Trophoblast cell (in vitro differentiated cells and primary cell): ENCODE data around the gene SPATA33.

ENCODE experiments used
- DNase-seq, 2 donors: peaks; one replicate each; pipeline ENCODE4 v3.0.0-alpha.2; 2016
- H2AFZ ChIP-seq: 2 replicates; pipeline ENCODE4 v1.6.1; 2013; ENCODE audit warnings: low read length, moderate library complexity, mild to moderate bottlenecking; ENCODE audit not compliant: insufficient read depth, poor library complexity
- H2AK5ac ChIP-seq: 2 replicates; pipeline ENCODE4 v1.6.1; 2013; ENCODE audit warnings: mild to moderate bottlenecking, low read length
- H2BK120ac ChIP-seq: 2 replicates; pipeline ENCODE4 v1.6.1; 2013; ENCODE audit warnings: low read length, mild to moderate bottlenecking, moderate library complexity; ENCODE audit not compliant: insufficient read depth, poor library complexity
- H2BK12ac ChIP-seq: 2 replicates; pipeline ENCODE4 v1.6.1; 2013; ENCODE audit warnings: mild to moderate bottlenecking, low read length, moderate library complexity
- H2BK5ac ChIP-seq: 2 replicates; pipeline ENCODE4 v1.6.1; 2013; ENCODE audit warnings: low read length, low read depth, moderate library complexity, mild to moderate bottlenecking; ENCODE audit not compliant: poor library complexity
- H3K14ac ChIP-seq: 2 replicates; pipeline ENCODE4 v1.6.1; 2013; ENCODE audit warnings: mild to moderate bottlenecking, low read length
- H3K18ac ChIP-seq: 2 replicates; pipeline ENCODE4 v1.6.1; 2013; ENCODE audit warnings: mild to moderate bottlenecking, low read length
- H3K23ac ChIP-seq: 2 replicates; pipeline ENCODE4 v1.6.1; 2013; ENCODE audit warnings: low read length
- H3K27ac ChIP-seq: 2 replicates; pipeline ENCODE4 v1.5.1; 2013; ENCODE audit warnings: low read depth, mild to moderate bottlenecking, inconsistent platforms, low read length, moderate library complexity
- H3K27me3 ChIP-seq: 2 replicates; pipeline ENCODE4 v1.6.1; 2013; ENCODE audit warnings: inconsistent platforms, mild to moderate bottlenecking, low read length, moderate library complexity; ENCODE audit not compliant: insufficient read depth
- H3K36me3 ChIP-seq, 2 experiments: 1 replicate in 1 of 2; 2 replicates in 1 of 2; pipeline ENCODE4 v1.6.1; 2013; ENCODE audit warnings: low read length in 2 of 2, mild to moderate bottlenecking in 2 of 2, moderate library complexity in 1 of 2; ENCODE audit not compliant: insufficient read depth in 2 of 2, control insufficient read depth in 1 of 2
- H3K4ac ChIP-seq: 2 replicates; pipeline ENCODE4 v1.6.1; 2013; ENCODE audit warnings: low read depth, mild to moderate bottlenecking, low read length, moderate library complexity
- H3K4me1 ChIP-seq, 2 experiments: 1 replicate in 1 of 2; 2 replicates in 1 of 2; pipeline ENCODE4 v1.6.1; 2013; ENCODE audit warnings: low read length in 2 of 2, mild to moderate bottlenecking in 2 of 2, moderate library complexity in 1 of 2; ENCODE audit not compliant: insufficient read depth in 2 of 2, control insufficient read depth in 1 of 2
- H3K4me2 ChIP-seq: 2 replicates; pipeline ENCODE4 v1.6.1; 2013; ENCODE audit warnings: inconsistent platforms, mild to moderate bottlenecking, low read length, moderate library complexity
- H3K4me3 ChIP-seq: 2 replicates; pipeline ENCODE4 v1.5.1; 2013; ENCODE audit warnings: mild to moderate bottlenecking, low read depth, low read length, inconsistent platforms
- H3K79me1 ChIP-seq: one replicate; pipeline ENCODE4 v1.6.1; 2013; ENCODE audit warnings: low read length
- H3K79me2 ChIP-seq: 2 replicates; pipeline ENCODE4 v1.6.1; 2013; ENCODE audit warnings: low read length, mild to moderate bottlenecking; ENCODE audit not compliant: control insufficient read depth, insufficient read depth, poor library complexity
- H3K9ac ChIP-seq: 2 replicates; pipeline ENCODE4 v1.6.1; 2013; ENCODE audit warnings: mild to moderate bottlenecking, low read length
- H3K9me3 ChIP-seq: 2 replicates; pipeline ENCODE4 v1.6.1; 2013; ENCODE audit warnings: low read depth, mild to moderate bottlenecking, control low read depth, inconsistent platforms, low read length; ENCODE audit not compliant: insufficient read depth
- H4K12ac ChIP-seq: 2 replicates; pipeline ENCODE4 v1.6.1; 2013; ENCODE audit warnings: low read depth, mild to moderate bottlenecking, low read length, moderate library complexity
- H4K8ac ChIP-seq: 2 replicates; pipeline ENCODE4 v1.6.1; 2013; ENCODE audit warnings: low read depth, mild to moderate bottlenecking, low read length, moderate library complexity
- H4K91ac ChIP-seq: one replicate; pipeline ENCODE4 v1.6.1; 2013; ENCODE audit warnings: low read depth, mild to moderate bottlenecking, low read length, moderate library complexity
- WGBS: extraction: QIAGEN DNeasy Blood & Tissue Kit; methylation state at CpG from one replicate; pipeline ENCODE4 v1.1.7; 2013; ENCODE audit warnings: missing lambda C conversion rate; ENCODE audit not compliant: insufficient read length, insufficient coverage; ENCODE audit errors: extremely low coverage; 5-methylcytosine and 5-hydroxymethylcytosine counted together

SPATA33 gene

DNA sequence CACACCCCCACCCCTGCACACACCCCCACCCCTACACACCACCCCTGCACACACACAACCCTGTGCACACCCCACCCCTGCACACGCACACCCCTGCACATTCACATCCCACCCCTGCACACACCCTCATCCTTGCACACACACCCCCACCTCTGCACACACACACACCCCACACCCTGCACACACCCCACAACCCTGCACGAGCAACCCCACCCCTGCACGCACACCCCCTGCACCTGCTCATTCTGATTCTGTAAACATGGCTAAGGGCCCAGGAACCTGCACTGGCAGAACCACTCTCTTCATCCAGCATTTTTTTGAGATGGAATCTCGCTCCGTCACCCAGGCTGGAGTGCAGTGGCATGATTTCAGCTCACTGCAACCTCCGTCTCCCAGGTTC lies 18.3 kb upstream of the SPATA33 start:
- no peak overlapping the region for H4K12ac ChIP-seq
- no peak overlapping the region for H3K9ac ChIP-seq
- no peak overlapping the region for H4K91ac ChIP-seq
- H3K18ac ChIP-seq = no peak overlapping the region
- H3K4me1 ChIP-seq = peaks cover 0 to 7% of the 10 kb centered on the region in 2 experiments
- no peak overlapping the region for H4K8ac ChIP-seq
- peaks cover 2 to 3% of the 10 kb centered on the region in 2 experiments for H3K36me3 ChIP-seq
- H3K79me2 ChIP-seq = no peaks in the 10 kb centered on the region
- no peak overlapping the region for H3K4me3 ChIP-seq
- H2BK120ac ChIP-seq = no peak overlapping the region
- H3K4me2 ChIP-seq = no peak overlapping the region
- no peak overlapping the region for H3K4ac ChIP-seq
- no peak overlapping the region for H2BK5ac ChIP-seq
- H3K27me3 ChIP-seq = peaks cover 3% of the 10 kb centered on the region
- no peak overlapping the region for H3K23ac ChIP-seq
- H3K27ac ChIP-seq = no peak overlapping the region
- H3K79me1 ChIP-seq = no peaks in the 10 kb centered on the region
- H2AK5ac ChIP-seq = no peak overlapping the region
- no peak for DNase-seq
- H2AFZ ChIP-seq = no peak overlapping the region
- H2BK12ac ChIP-seq = no peak overlapping the region
- no CpG with 5 or more reads among the region's 6 CpGs for WGBS
- H3K9me3 ChIP-seq = no peaks in the 10 kb centered on the region
- H3K14ac ChIP-seq = no peak overlapping the region

DNA sequence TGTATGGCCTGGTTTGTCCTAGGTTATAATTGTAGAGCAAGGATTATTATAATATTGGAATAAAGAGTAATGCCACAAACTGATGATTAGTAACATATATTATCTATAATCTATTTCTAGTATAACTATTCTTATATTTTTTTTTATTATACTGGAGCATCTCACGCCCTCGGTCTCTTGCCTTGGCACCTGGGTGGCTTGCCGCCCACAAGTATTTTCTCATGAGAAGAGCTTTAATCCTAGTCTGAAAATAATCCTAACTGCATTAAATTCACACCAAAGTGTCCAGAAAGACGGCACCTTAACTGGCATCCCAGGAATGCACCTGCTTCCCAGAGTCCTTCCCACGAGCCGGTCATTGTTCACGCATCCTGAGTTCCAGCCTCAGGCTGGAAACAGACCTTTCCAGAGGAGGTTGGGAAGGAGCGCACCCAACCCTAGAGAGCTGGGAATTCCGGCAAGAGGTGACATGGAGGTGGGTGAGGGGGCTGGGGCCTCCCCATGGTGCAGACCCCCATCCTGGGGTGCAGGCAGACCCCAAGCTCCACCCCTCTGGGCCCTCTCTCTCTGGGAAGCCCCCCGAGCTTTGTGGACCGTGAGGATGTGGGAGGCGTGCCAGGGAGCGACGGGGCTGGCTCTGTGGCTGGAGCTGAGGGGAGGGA lies 16.0 kb upstream of the SPATA33 start:
- H3K9ac ChIP-seq = no peak overlapping the region
- DNase-seq = peak in 1 of 2 donors; percentile 28
- no peaks in the 10 kb centered on the region for H3K27me3 ChIP-seq
- H3K4ac ChIP-seq = no peak overlapping the region
- no peak overlapping the region for H4K91ac ChIP-seq
- H3K14ac ChIP-seq = no peak overlapping the region
- H2BK120ac ChIP-seq = no peak overlapping the region
- H3K4me1 ChIP-seq = peaks cover 0 to 7% of the 10 kb centered on the region in 2 experiments
- H3K18ac ChIP-seq = no peak overlapping the region
- no peaks in the 10 kb centered on the region for H3K79me2 ChIP-seq
- no peaks in the 10 kb centered on the region for H3K79me1 ChIP-seq
- WGBS = no CpG with 5 or more reads among the region's 14 CpGs
- peaks cover 23 to 25% of the 10 kb centered on the region in 2 experiments for H3K36me3 ChIP-seq
- no peak overlapping the region for H3K27ac ChIP-seq
- H3K23ac ChIP-seq = no peak overlapping the region
- no peak overlapping the region for H3K4me2 ChIP-seq
- H2BK12ac ChIP-seq = no peak overlapping the region
- no peak overlapping the region for H3K4me3 ChIP-seq
- no peak overlapping the region for H2BK5ac ChIP-seq
- H2AFZ ChIP-seq = no peak overlapping the region
- H3K9me3 ChIP-seq = peaks cover 6% of the 10 kb centered on the region
- H2AK5ac ChIP-seq = no peak overlapping the region
- H4K12ac ChIP-seq = no peak overlapping the region
- no peak overlapping the region for H4K8ac ChIP-seq

DNA sequence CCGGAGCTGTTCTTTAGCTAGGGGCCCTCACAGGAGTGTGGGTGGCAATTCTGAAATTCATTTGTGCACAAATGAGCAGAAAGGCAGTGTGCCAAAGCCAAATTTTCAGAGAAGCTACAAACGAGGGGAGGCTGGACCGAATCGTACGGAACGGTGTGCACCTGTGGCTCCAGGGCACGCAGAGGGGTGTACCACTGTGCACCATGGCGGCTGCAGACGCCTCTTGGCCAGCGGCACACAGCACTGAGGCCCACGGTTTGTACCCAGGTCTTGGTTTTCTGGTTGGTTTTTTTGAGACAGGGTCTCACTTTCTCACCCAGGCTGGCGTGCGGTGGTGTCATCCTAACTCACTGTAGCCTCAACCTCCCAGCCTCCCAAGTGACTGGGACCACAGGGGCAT lies 15.1 kb upstream of the SPATA33 start:
- Histone ChIP-seq H2AFZ (no peak overlapping the region), H4K8ac (no peak overlapping the region), H2BK5ac (no peak overlapping the region), H3K79me2 (no peaks in the 10 kb centered on the region), H3K79me1 (no peaks in the 10 kb centered on the region), H2BK12ac (no peak overlapping the region), H3K23ac (no peak overlapping the region), H3K18ac (no peak overlapping the region), H3K4ac (no peak overlapping the region), H3K9ac (no peak overlapping the region), H3K14ac (no peak overlapping the region), H3K27me3 (no peaks in the 10 kb centered on the region), H3K4me1 (no peaks in the 10 kb centered on the region), H3K4me3 (no peak overlapping the region), H3K9me3 (peaks cover 9% of the 10 kb centered on the region), H4K91ac (no peak overlapping the region), H2BK120ac (no peak overlapping the region), H2AK5ac (no peak overlapping the region), H4K12ac (no peak overlapping the region), H3K27ac (no peak overlapping the region), H3K4me2 (no peak overlapping the region), H3K36me3 (peaks cover 33 to 35% of the 10 kb centered on the region in 2 experiments)
- no CpG with 5 or more reads among the region's 13 CpGs for WGBS
- DNase-seq = no peak

DNA sequence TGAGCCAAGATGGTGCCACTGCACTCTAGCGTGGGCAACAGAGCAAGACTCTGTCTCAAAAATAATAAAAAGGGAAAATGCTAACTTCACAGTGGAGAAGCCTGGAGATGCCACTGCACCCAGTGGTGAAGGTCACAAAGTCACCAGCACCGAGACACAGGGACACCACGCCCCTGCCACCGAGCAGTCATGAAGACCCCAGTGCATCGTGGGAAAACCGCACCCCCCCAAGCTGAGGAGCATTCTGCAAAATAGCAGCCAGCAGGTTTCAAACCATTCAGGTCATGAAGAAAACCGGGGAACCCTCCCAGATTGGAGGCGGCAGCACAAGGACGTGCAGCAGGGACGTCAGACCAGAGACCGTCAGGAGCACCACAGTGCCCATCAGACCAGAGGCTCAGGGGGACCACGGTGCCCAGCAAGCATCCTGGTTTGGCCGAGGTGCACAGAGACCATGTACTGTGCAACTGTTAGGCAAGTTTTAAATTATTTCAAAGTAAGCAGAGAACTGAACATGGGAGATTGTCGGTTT lies 13.8 kb upstream of the SPATA33 start:
- no peak overlapping the region for H2AK5ac ChIP-seq
- no peaks in the 10 kb centered on the region for H3K27me3 ChIP-seq
- H3K79me2 ChIP-seq = no peaks in the 10 kb centered on the region
- no peak overlapping the region for H3K4me3 ChIP-seq
- no peak overlapping the region for H4K12ac ChIP-seq
- H2AFZ ChIP-seq = no peak overlapping the region
- no peak overlapping the region for H4K8ac ChIP-seq
- no CpG with 5 or more reads among the region's 14 CpGs for WGBS
- H3K4me2 ChIP-seq = no peak overlapping the region
- no peaks in the 10 kb centered on the region for H3K4me1 ChIP-seq
- no peak overlapping the region for H2BK5ac ChIP-seq
- H3K79me1 ChIP-seq = no peaks in the 10 kb centered on the region
- no peak overlapping the region for H3K9ac ChIP-seq
- no peak overlapping the region for H4K91ac ChIP-seq
- no peak overlapping the region for H3K4ac ChIP-seq
- H3K18ac ChIP-seq = no peak overlapping the region
- no peak overlapping the region for H2BK120ac ChIP-seq
- H3K23ac ChIP-seq = no peak overlapping the region
- H2BK12ac ChIP-seq = no peak overlapping the region
- no peak overlapping the region for H3K27ac ChIP-seq
- H3K36me3 ChIP-seq = peaks cover 38 to 40% of the 10 kb centered on the region in 2 experiments
- peaks cover 9% of the 10 kb centered on the region for H3K9me3 ChIP-seq
- H3K14ac ChIP-seq = no peak overlapping the region
- no peak for DNase-seq
